GM12878 (cell line): ENCODE data around the gene TSR1. TPM values are rescaled to one million over a fixed set of nuclear protein-coding genes. Genes with fewer than 3 reads are reported as not detected.

Experiments used
- ATAC-seq: fragments of 200-7000 bp; cut with Tn5 transposase; 3 replicates; pipeline ENCODE4 v1.9.1; 2020; ENCODE audit warnings: mild to moderate bottlenecking, moderate library complexity
- BruUV-seq: library from RNA; stranded (reverse); fragments of 400-500 nt; replicated peaks from 2 replicates; lab custom pipeline; 2021; lab: Mats Ljungman, UMichigan
- CTCF ChIA-PET: fragments of 300-600 bp; sonication (Branson Sonifier 250); formaldehyde crosslinking; extraction: SDS; loops from one replicate; lab custom pipeline; 2021; ENCODE audit warnings: inconsistent platforms; lab: Yijun Ruan, JAX
- POLR2A ChIA-PET: fragments of 350-600 bp; formaldehyde crosslinking; extraction: SDS; loops from one replicate; lab custom pipeline; 2021; ENCODE audit warnings: inconsistent platforms; lab: Charles Lee
- RAD21 ChIA-PET: fragments of 300-600 bp; sonication (Branson Sonifier 250); formaldehyde crosslinking; loops from one replicate; lab custom pipeline; 2023; ENCODE audit warnings: antibody characterized with exemption; ENCODE audit not compliant: unreplicated experiment; lab: Charles Lee
- SMC1A ChIA-PET: fragments of 300-600 bp; sonication (Branson Sonifier 250); formaldehyde crosslinking; loops from one replicate; lab custom pipeline; 2023; ENCODE audit not compliant: unreplicated experiment, uncharacterized antibody; lab: Charles Lee
- DNase-seq: peaks from one replicate; pipeline ENCODE4 v3.0.0-alpha.2; 2011; ENCODE audit warnings: low read depth, low spot score
- FAIRE-seq: peaks from 3 replicates; lab custom pipeline; 2011; peaks lifted over from hg19 to GRCh38; lab: Jason Lieb, UNC
- H2AFZ ChIP-seq: 2 replicates; pipeline ENCODE4 v1.6.0; 2011; ENCODE audit warnings: low read depth, low read length, control low read depth; ENCODE audit not compliant: control insufficient read depth
- H3K27ac ChIP-seq: 2 replicates; pipeline ENCODE4 v1.5.1; 2011; ENCODE audit warnings: control low read depth; ENCODE audit not compliant: control insufficient read depth, insufficient read depth
- H3K27me3 ChIP-seq, 2 experiments: replicated peaks in 1 of 2; 2 replicates each; pipeline versions ENCODE4 v1.6.0 to v1.6.1; 2011; ENCODE audit warnings: low read length in 1 of 2; ENCODE audit not compliant: control insufficient read depth in 2 of 2, insufficient read depth in 2 of 2
- H3K36me3 ChIP-seq, 2 experiments: 2 replicates each; pipeline ENCODE4 v1.5.1; 2011; ENCODE audit warnings: low read length in 1 of 2; ENCODE audit not compliant: control insufficient read depth in 2 of 2, insufficient read depth in 2 of 2
- H3K4me1 ChIP-seq: 2 replicates; pipeline ENCODE4 v1.6.1; 2011; ENCODE audit warnings: mild to moderate bottlenecking, low read length, moderate library complexity, mixed read lengths; ENCODE audit not compliant: control insufficient read depth, insufficient read depth
- H3K4me2 ChIP-seq: 2 replicates; pipeline ENCODE4 v1.6.0; 2011; ENCODE audit warnings: control low read depth; ENCODE audit not compliant: control insufficient read depth, insufficient read depth
- H3K4me3 ChIP-seq: fragments of 200-600 bp; sonication (generic); 2 replicates; pipeline ENCODE4 v1.5.1; 2016
- H3K79me2 ChIP-seq: 2 replicates; pipeline ENCODE4 v1.6.0; 2011; ENCODE audit warnings: low read length; ENCODE audit not compliant: control insufficient read depth, insufficient read depth
- H3K9ac ChIP-seq: 2 replicates; pipeline ENCODE4 v1.8.0; 2011; ENCODE audit warnings: low read length, control low read depth, mixed read lengths; ENCODE audit not compliant: control insufficient read depth, insufficient read depth
- H3K9me3 ChIP-seq: replicated peaks from 3 replicates; pipeline ENCODE4 v1.5.1; 2011; ENCODE audit warnings: mild to moderate bottlenecking, low read length; ENCODE audit not compliant: control insufficient read depth, insufficient read depth
- H4K20me1 ChIP-seq: 2 replicates; pipeline ENCODE4 v1.6.0; 2011; ENCODE audit not compliant: control insufficient read depth, insufficient read depth
- E2F4 ChIP-seq: IDR thresholded peaks from 2 replicates; pipeline ENCODE4 v1.6.1; 2012; ENCODE audit warnings: low read depth, low read length, improper control_type of control experiment
- IRF5 ChIP-seq: fragments of 450-650 bp; IDR thresholded peaks from 2 replicates; pipeline ENCODE4 v1.6.1; 2017; ENCODE audit warnings: borderline replicate concordance
- PML ChIP-seq: IDR thresholded peaks from 2 replicates; pipeline ENCODE4 v1.6.1; 2012; ENCODE audit warnings: low read length, inconsistent platforms
- ZNF207 ChIP-seq: fragments of 450-650 bp; IDR thresholded peaks from 2 replicates; pipeline ENCODE4 v1.6.1; 2014; ENCODE audit warnings: antibody characterized with exemption, mild to moderate bottlenecking, borderline replicate concordance
- WGBS: methylation state at CpG from one replicate; pipeline ENCODE4 v1.1.6; 2016; ENCODE audit warnings: low lambda C conversion rate; ENCODE audit not compliant: insufficient replicate concordance, insufficient coverage; ENCODE audit errors: missing lambda C conversion rate; 5-methylcytosine and 5-hydroxymethylcytosine counted together
- in situ Hi-C: fragments of 300-500 bp; cut with MboI; formaldehyde crosslinking; loops from 9 replicates; pipeline ENCODE4 v1.14.3; 2018; ENCODE audit warnings: mixed read lengths
- intact Hi-C: fragments of 100-400 bp; cut with micrococcal nuclease; formaldehyde crosslinking; loops from one replicate; pipeline ENCODE4 v1.14.2; 2022; ENCODE audit not compliant: unreplicated experiment
- polyA plus RNA-seq, 11 experiments: library from polyadenylated mRNA; depleted of rRNA in 4 of 11; unstranded in 6 of 11; stranded (reverse) in 5 of 11; fragments of >200 nt; fragmentation: Nextera tagmentation in 4 of 11; fragmentation: Illumina TruSeq in 1 of 11; extraction: Ambion mirVana in 4 of 11; extraction: Trizol in 1 of 11; gene quantifications; 1 replicate in 1 of 11; 2 replicates in 10 of 11; pipeline versions ENCODE4 v1.2.1 to v1.2.3, GENCODE V29; 2011 to 2016; ENCODE audit warnings: inconsistent platforms in 2 of 11, missing spikeins in 2 of 11, low read depth in 1 of 11
- total RNA-seq, 4 experiments: library from RNA; depleted of rRNA in 3 of 4; stranded (reverse); fragments of >200 nt in 3 of 4; fragmentation: Illumina TruSeq in 1 of 4; extraction: Trizol in 1 of 4; gene quantifications; 2 replicates each; pipeline versions ENCODE4 v1.2.1 to v1.2.3, GENCODE V29; 2013 to 2021

TSR1 gene
- total and polyA plus RNA-seq, 10 of the 15 experiments (the other 5 are each of a cell fraction or from before 2014, with no cell fraction given) = 14.7 to 100 (median 46.9) TPM

GRCh38 chr17:2361010-2361760 lies 24.9 kb upstream of the TSR1 start:
- no peak overlapping the region for H3K9ac ChIP-seq
- POLR2A ChIA-PET = no interaction called here
- no peak overlapping the region for H3K4me2 ChIP-seq
- no peak for DNase-seq
- SMC1A ChIA-PET = interaction anchor here (0.8 kb wide), 1 partner anchor 22 kb away, joined by 3 read pairs; no protein-coding TSS in a partner anchor
- no peaks in the 10 kb centered on the region for H4K20me1 ChIP-seq
- no peaks in the 10 kb centered on the region for H3K4me1 ChIP-seq
- H2AFZ ChIP-seq = no peak overlapping the region
- TF ChIP-seq IRF5 (no peak), E2F4 (no peak), ZNF207 (no peak), PML (no peak)
- BruUV-seq = no TSS peak
- no peaks in the 10 kb centered on the region; a peak in 3 of 4 replicates for H3K36me3 ChIP-seq
- no peak for ATAC-seq
- H3K4me3 ChIP-seq = no peak overlapping the region
- no peak overlapping the region for H3K27ac ChIP-seq
- RAD21 ChIA-PET = no interaction called here
- no peak for FAIRE-seq
- no peaks in the 10 kb centered on the region for H3K27me3 ChIP-seq
- no peaks in the 10 kb centered on the region for H3K9me3 ChIP-seq
- WGBS = 82% methylated on average over 21 of the region's 21 CpGs
- CTCF ChIA-PET = interaction anchor here (1.4 to 2.5 kb wide), 2 partner anchors 21 to 55 kb away, joined by 7 to 11 read pairs; no protein-coding TSS in a partner anchor
- in situ Hi-C loops (no loop called here), intact Hi-C loops (no loop called here)
- H3K79me2 ChIP-seq = no peaks in the 10 kb centered on the region
